NCI-H460 (cell line): ENCODE results near the gene WFIKKN2. TPM values are rescaled to one million over a fixed set of nuclear protein-coding genes. Genes with fewer than 3 reads are reported as not detected.
A peak's percentile ranks its signal among the peaks of the same experiment; 100 is the strongest.

Experiments used
- DNase-seq: peaks from one replicate; pipeline ENCODE4 v3.0.0-alpha.2; 2016; ENCODE audit warnings: low read depth; ENCODE audit errors: extremely low read depth
- total RNA-seq: library from RNA; depleted of rRNA; stranded (reverse); fragments of >200 nt; shearing (Covaris generic); gene quantifications from 2 replicates; pipeline ENCODE4 v1.2.3, GENCODE V29; 2014

The WFIKKN2 gene
- total RNA-seq, 1 experiment from 2014 or later: not detected

DNA sequence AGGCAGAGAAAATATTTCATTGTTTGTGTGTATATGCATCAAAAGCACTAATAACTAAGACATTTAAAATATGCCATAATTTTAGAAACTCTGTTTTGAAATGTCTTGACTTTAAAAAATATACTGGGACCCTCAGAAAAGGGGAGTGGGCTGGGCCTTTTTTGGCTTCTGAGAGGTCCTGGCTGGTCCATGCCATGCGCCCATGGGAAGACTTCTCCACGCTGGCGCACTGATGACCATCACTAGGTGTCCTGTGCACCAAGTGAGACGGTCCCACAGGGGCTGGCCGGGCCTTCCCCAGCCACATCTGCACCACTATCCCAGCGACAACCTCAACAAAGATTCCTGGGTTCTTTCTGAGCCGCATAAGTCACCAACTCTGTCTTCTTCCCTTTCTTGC, 27.0 kb upstream of the WFIKKN2 start:
- DNase-seq: no peak

DNA sequence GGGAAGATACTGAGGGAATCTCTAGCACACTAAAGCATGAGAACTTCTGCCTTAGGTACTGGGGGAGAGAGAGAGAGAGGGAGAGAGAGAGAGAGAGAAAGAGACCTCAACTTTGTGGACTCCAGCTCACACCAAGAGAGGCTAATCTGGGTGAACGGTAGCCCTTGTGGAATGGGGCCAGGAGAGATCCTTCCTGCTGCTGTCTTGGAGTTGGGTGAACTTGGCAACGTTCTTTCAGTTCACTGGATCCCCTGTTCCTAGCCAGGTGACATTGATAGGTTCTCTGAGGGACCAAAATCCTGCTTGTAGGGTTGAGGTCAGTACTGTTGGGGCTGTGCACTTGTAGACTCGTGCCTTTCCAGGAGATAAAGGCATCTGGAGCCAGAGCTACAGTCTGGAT, 26.5 kb upstream of the WFIKKN2 start:
- DNase-seq: no peak

DNA sequence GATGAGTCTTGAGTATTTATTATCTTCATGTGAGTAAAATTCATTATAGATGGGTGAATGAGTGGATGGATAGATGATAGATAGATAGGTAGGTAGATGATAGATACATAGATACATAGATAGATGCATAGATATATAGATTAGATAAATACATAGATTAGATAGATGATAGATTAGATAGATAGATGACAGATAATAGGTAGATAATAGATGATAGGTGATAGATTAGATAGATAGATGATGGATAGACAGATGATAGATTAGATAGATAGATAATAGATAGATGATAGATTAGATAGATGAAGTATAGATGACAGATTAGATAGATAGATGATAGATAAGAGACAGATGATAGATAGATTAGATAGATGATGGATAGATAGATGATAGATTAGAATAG, 21.8 kb upstream of the WFIKKN2 start:
- no peak for DNase-seq

DNA sequence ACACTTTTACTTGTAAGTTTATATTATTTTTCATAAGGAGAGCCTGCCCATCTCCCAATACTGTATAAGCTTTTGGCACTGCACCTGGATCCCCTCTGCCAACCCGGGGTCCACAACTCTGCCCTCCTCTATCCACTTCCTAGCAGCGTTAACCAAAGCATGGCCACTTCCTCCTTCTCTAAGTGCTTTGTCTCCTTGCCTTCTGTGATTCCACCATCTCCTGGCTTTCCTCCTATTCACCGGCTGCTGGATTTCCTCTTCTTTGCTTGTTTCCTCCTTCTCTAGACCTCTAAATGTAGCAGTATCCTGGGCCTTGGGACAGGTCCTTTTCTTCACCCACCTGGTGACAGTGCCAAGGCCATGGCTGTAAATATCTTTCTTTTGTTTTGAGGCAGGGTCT, 20.0 kb upstream of the WFIKKN2 start:
- DNase-seq: no peak

DNA sequence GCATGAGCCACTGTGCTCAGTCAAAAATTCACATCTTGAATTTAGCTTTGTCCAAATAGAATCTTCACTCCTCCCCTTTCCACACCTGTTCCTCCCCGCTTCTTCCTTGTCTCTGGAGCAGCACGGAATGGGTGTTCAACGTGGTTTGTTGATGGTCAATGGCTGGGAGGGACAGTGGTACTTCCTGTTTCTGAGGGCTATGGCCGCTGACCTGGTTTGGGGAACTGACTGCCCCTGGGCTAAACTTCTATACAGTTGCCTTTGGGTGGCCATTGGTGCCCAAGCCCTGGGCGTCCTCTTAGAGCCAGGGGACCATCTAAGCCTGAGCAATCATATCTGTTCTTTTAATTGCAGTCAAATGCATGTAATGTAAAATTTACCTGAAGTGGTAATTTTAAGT, 19.1 kb upstream of the WFIKKN2 start:
- no peak for DNase-seq

DNA sequence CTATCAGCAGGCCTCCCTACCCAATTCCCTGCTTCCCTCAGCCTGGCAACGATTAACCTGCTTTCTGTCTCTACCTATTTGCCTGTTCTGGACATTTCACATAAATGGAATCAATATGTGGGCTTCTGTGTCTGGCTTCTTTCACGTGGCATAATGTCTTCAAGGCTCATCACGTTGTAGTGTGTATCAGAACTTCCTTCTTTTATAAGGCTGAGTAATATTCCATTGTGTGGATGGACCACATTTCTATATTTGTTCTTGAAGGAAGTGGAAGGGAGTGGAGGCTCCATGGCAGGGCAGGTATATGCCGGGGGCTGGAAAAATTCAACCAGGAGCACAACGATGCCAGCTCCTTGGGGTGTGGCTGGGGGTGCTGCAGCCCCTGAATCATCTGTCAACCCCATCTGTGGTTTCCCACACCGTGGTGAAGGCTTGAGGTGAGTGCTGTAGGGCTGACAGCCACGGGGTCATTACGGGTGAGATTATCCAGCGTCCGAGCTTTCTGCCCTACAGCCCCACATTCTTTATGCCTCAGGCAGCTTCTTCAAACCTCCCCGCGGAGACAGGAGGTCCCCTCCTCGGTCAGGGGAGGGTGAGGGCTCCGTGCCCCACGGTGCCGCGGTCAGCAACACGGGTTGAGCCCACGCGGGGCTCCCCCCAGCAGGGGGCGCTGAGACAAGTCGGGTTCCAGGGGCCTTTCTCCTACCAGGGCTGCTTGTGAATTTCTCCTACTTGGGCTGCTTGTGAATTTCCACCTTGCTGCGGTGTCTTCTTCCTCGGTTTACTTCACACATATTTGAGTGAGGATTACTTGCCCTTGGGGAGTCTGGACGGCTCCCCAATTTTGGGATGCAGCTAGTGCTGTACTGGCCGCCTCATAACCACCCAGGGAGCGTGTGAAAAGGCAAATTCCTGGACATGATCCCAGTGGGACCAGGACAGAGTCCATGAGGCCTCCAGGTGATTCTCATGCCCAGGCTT, 18.3 kb upstream of the WFIKKN2 start:
- peak; percentile 30 for DNase-seq

DNA sequence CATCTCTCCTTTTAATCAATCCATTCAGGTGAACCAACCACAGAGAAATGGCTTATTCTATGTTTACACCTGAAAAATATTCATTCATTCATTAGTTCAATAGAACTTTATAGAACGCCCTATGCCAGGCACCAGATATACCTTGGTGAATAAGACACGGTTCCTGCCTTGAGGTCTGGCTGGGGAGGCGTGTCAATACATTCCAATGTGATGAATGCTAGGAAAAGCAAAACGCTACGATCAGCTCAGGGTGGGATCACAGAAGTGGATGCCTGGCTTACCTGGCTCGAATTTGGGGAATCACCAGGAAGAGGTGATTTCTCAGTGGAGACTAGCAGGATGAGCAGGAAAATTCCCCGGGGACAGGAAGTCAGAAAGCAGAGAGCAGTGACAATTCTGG, 17.5 kb upstream of the WFIKKN2 start:
- no peak for DNase-seq

DNA sequence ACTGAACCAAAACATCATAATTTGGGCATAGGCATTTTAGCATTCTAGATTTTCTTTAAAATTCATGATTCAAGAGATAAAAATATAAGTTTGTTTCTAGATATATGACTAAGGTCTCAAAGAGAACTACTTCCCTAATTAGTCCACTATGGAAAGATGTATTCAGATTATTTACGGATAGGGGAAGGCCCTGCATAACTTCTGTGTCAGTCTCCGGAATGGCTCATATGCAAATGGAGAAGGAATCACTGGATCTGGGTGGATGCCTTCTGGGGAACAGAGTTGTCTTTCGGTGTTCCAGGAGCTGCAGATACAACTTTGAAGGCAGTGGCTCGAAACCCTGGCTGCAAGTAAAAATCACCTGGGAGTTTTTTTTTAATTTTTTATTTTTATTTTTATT, 17.1 kb upstream of the WFIKKN2 start:
- DNase-seq: no peak

DNA sequence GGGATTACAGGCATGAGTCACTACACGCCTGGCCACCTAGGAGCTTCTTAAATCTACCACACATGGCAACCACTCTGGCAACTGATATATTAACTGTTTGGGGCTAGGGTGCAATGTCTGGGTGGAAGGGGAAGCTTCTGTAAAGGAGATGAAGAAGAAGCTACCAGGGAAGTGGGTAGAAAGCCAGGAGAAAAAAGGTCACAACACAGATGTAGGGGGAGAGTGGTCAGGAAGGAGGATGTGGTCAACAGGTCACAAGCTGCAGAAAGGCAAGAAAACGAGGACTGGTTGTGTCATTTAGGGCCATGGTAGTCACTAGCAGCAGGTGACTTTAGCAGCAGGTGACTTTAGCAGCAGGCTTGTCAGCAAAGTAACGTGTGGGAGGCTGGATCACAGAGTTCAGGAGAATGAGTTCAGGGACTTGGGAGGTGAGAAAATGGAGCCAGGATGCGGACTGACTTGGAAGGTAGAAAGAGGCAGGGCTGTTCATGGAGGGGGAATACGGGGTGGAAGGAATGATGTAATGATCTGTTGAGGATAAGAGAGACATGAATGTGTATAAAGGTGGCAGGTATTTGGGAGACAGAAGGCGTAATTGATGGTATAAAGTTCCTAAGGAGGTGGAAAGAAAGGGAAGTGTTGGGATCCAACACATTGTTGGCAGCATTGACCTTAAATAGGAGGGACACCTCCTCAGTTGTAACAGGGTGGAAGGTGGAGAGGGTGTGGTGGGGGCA, 16.3 kb upstream of the WFIKKN2 start:
- DNase-seq: no peak

DNA sequence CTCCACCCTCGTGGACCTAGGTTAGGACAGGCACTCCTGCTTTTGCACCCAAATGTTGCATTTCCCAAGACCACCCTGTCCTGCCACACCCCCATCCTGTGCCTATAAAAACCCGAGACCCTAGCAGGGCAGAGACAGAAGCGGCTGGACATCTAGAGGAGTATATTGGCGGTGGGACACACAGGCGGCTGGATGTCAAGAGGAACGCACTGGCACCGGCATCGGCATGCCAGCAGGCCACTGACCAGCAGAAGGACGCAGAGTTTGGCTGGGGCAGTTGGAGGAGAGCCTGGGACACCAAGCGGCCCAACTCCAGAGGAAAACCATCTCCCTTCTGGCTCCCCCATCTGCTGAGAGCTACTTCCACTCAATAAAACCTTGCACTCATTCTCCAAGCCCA, 14.7 kb upstream of the WFIKKN2 start:
- no peak for DNase-seq

DNA sequence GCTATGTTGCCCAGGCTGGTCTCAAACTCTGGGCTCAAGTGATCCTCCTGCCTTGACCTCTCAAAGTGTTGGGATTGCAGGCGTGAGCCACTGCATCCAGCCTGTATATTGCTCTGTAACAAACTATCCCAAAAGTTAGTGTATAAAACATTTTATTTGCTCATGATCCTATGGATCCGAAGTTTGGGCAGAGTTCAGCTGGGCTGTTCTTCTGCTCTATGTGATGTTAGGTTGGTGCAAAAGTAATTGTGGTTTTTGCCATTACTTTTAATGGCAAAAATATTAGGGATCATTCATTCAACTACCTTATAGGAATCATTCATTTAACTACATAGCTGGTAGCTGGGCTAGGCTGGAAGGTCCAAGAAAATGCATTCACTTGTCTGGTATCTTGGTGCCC, 12.8 kb upstream of the WFIKKN2 start:
- no peak for DNase-seq

DNA sequence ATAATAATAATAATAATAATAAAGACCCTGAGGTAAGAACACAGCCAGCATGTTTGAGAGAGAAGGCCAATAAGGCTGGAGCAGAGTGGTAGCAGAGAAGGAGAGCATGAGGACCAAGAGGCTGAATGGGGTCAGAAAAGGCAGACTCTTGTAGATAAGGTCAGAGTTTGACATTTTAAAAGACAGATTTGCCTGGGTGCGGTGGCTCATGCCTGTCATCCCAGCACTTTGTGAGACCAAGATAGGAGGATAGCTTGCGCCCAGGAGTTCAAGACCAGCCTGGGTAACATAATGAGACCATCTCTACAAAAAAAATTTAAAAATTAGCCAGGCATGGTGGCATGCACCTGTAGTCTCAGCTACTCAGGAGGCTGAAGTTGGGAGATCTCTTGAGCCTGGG, 11.0 kb upstream of the WFIKKN2 start:
- no peak for DNase-seq

DNA sequence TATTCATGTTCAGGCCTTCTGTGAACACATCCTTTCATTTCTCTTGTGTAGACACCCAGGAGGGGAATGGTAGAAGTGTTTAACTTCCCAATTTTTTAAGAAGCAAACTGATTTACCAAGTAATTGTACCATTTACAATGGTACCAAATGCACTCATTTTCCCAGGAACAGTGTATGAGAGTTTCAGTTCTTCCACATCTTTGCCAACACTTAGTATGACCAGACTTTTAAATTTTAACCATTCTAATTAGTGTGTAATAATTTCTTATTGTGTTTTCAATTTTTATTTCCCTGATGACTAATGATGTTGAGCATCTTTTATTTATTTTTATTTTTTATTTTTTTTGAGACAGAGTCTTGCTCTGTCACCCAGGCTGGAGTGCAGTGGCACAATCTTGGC, 10.2 kb upstream of the WFIKKN2 start:
- DNase-seq: no peak

DNA sequence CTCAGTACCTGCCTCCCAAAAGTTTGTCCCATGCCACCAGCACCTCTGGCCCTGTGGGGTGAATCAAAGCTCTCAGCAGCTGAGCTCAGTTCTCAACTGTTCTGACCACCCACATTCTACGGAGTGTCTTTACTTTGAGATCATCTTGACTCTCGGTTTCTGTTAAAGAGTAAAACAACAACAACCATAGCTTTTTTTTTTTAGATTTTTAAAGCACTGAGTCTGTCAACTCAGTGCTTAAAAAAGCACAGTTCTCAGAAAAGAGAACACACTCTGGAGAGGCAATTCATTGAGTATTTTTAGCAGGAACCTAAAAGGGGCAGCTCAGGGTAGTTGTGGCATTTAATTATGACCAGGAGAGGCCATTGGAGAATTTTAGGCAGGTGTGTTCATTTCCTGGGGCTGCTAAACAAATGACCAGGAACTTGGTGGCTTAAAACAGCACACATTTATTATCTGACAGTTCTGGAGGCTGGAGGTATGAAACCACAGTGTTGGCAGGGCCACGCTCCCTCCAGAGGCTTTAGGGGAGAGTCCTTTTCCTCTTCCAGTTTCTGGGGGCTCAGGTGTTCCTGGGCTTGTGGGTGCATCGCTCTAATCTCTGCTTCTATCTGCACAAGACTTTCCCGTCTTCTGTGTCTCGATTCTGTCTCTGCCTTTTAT, 6.7 kb upstream of the WFIKKN2 start:
- no peak for DNase-seq

DNA sequence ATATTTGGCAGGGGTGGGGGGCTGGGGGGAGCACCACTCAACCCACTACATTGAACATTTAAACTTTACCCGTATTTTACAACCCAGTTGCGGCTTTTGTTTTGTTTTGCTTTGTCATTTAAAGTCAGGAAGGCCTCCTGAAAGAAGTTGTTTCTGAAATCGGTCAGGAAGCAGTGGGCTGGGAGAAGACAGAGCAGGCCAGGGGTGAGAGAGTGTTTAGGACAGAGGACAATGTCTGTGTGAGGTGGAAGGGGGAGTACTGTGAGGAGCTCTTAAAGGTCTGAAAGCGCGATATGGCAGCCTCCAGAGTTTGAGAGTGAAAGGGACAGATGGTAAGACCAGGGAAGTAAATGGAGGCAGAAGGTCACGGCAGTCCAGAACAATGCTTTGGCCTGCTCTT, 6.1 kb upstream of the WFIKKN2 start:
- DNase-seq: no peak

DNA sequence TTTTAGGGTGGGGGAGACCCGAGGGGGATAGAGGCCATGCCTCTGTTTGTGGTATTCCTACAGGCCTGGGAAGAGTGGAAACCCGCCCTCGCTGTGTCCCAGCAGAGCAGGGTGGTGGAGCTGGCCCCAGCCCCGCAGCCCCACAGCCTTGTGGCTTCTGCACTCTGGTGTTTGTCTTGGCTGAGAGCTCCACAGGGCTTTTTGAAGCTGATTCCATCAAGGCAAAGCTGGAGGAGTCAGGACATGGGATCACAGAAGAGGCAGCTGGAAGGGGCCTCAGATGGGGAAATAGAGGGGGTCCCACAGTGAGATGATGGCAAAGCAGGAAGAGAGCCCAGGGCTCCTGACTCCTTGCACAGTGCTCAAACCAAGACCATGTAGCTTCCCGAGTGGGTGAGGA, 5.0 kb upstream of the WFIKKN2 start:
- DNase-seq: no peak

DNA sequence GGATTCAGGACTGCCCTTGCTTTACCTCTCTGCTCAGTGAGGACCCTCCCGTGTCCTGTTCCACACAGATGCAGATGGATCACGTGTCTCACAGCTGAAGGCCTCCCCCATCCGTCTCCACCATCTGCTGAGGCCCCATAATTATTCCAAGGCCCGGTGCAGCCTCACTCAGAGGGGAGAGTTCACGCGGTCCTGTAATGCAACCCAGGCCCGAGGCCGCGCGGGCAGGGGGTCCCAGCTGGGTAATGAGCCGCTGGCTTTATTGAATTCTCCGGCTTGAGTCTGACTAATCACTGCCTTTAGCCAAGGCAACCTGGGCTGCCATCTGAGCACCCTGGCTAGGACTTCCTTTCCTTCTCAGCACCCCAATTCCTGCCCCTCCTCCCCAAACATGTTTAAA, 4.4 kb upstream of the WFIKKN2 start:
- no peak for DNase-seq

DNA sequence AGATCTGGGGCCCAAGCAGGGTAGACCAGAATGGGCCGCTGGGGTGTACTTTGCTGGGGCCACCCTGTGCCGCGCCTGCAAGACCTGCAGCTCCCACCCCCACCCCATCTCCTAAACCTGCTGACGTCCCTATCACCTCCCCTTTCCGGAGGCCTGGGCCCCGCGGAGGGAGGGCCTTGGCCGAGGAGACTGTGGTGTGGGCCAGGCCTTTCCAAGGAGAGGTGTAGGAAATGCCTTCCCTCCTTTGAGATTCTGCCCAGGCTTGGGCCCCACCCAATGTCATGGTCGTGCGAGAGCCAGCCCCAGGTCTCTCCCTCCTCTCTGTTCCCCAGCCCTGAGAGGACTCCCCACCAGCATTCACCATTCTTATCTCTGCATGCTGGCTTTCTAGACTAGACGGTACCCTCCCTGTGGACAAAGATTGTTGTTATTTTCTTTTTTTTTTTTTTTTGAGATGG, 3.9 kb upstream of the WFIKKN2 start:
- DNase-seq: no peak

DNA sequence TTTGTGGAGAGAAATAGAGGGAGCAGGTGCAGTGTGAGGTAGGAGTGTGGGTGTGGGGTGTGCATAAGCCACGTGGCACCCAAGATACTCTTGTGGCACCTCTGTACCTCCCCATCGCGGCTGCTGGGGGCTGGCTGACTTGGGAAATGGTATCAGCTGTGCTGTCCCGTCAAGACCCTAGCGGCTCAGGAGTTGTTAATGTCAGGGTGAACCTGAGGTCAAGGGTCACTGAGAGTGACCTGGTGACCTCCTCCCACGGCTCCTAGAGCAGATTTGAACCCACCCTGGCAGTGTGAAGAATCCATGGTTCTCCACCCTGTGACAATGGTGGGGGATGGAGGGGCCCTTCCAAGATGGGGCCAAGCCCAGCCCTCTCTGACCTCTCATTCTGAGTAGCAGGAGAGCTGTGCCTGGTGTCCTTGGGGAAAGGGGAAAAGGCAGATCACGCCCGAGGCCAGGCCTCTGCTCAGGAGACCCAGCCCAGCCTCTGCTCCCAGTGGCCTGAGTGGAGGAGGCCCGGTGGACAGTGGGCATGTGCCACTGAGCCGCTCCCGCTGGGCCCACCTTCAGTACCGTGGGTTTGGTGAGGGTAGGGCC, 3.0 kb upstream of the WFIKKN2 start:
- no peak for DNase-seq

DNA sequence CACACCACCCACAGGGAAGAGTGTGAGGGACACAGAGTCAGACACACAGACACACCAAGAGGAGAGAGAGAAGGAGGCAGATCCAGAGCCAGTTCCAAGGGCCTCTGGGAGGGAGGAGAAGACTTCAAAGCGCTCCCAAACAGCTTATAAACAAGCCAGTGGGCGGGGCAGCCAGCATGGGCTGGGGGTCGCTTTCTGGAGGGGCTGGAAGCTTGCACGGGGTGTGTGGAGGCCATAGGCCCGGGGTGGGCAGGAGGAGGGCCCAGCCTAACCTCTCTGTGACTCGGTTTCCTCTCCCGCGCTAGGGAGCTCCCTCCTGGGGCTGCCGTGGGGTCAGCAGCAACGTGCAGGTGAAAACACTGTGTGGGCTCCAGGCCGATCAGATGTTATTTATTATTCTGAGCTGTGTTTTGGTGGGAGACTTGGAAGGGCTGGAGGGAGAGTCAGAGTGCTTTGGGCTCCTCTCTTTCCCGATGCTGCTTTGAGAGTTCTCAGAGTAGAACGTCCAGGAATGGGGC, 2.5 kb upstream of the WFIKKN2 start:
- DNase-seq: no peak
